Uterine smooth muscle cell (primary cell): ENCODE results near the gene MSMB. TPM values are rescaled to one million over a fixed set of nuclear protein-coding genes. Genes with fewer than 3 reads are reported as not detected.

ENCODE experiments used
- total RNA-seq: library from RNA; depleted of rRNA; stranded (reverse); fragments of >200 nt; gene quantifications from 2 replicates; pipeline ENCODE4 v1.2.3, GENCODE V29; 2014

Gene MSMB, protein sequence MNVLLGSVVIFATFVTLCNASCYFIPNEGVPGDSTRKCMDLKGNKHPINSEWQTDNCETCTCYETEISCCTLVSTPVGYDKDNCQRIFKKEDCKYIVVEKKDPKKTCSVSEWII
- 0.62 TPM in 1 of 2 replicates, not detected in the other for total RNA-seq

DNA sequence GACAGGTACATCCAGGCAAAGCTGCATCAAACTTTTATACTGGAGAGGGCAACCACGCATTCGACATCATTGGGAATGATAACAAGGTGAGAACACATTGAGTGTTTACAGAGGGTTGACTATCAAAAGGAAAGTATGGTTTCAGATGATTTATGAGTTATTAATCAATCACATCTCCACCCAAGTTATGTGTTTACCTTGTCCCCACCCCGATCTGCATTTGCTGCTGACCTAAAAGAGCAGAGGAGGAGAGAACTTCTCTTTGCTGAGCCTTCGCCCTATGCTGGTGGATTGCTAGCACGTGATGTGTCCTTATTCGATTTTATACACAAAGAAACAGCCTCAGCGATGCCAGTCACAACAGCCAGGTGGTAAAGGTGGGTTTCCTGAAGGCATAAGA, at the start of gene MSMB:
TSS of gene MSMB (minus strand) at position 9 of the 400 bp plus-strand sequence. CDS start 32 bp downstream, outside the sequence.

DNA sequence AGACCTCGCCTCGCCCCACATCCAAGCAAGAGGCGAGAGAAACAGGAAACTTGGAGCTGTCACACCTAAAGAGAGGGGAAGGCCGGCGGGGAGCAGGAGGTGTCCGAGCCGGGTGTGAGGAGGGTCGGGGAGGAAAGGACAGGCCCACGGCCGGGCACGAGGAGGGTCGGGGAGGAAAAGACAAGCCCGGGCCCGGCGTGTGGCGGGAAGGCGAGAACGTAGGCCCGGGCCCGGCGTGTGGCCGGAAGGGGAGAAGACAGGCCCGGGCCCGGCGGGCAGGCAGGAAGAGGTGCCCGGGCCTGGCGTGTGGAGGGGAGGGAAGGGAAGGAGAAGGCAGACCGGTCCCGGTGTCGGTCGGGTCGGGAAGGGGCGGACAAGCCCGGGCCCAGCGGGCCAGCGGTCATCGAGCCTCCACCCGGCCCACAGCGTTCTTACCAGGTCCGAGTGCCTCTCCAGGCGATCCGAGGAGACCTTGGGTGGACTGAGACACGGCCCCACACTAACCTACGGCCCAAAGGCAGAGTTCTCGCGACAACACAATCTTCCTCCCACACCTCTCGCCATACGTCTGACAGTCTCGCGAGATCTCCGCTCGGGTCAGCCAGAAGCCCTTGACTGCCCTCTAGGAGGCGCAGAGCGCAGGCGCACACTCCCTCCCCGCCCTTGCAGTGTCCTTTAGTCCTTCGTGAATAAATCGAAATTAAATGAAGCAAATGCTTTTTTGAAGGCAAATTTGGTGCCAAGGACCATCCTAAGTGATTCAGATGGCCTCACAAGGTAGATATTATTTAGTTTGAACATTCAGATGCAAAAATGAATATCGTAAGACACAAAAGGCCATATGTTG, 15.8 kb downstream of the MSMB start, which contains the start of gene NCOA4:
TSS of gene NCOA4 (minus strand) at position 533 of the 847 bp plus-strand sequence. CDS start 13,943 bp downstream, outside the sequence.

Other genes starting within 250 kb of the MSMB start
- gene AGAP4, start 198.8 kb downstream of the MSMB start, total RNA-seq = 2.6 and 4.9 TPM in 2 replicates
- 72.5 and 105 TPM in 2 replicates for gene TIMM23, start 73.8 kb downstream of the MSMB start, total RNA-seq
- 134 and 157 TPM in 2 replicates for gene NCOA4, start 15.6 kb downstream of the MSMB start, total RNA-seq
- not detected in 2 replicates for gene ANTXRL, start 240.7 kb upstream of the MSMB start, total RNA-seq